OCI-LY3 (cell line): ENCODE measurements around the gene MYO15B.

ENCODE experiments used
- CTCF ChIP-seq: fragments of 200-600, 300-600 bp; sonication (generic); IDR thresholded peaks from 2 replicates; pipeline ENCODE4 v1.5.1; 2014; ENCODE audit warnings: antibody characterized with exemption, low read length, low read depth
- EZH2phosphoT487 ChIP-seq: fragments of 200-600 bp; shearing (Covaris generic); IDR thresholded peaks from 2 replicates; pipeline ENCODE4 v1.6.1; 2018; ENCODE audit warnings: antibody characterized with exemption, mixed run types, low read depth

- no peak for TF ChIP-seq CTCF
- TF ChIP-seq EZH2phosphoT487: no peak
Observed at GRCh38 chr17:75550139-75550465, 37.5 kb upstream of the MYO15B start.
